Left cardiac atrium (tissue), 4 donors: ENCODE data around the gene KIF20B. TPM values are rescaled to one million over a fixed set of nuclear protein-coding genes. Genes with fewer than 3 reads are reported as not detected.

Experiments used
- ATAC-seq, 2 donors: fragments of 200-7000 bp; cut with Tn5 transposase; one replicate each; pipeline ENCODE4 v1.9.1; 2020; ENCODE audit warnings: mild to moderate bottlenecking in 2 of 2, moderate library complexity in 2 of 2
- DNase-seq: peaks from one replicate; pipeline ENCODE4 v3.0.0-alpha.2; 2020
- intact Hi-C, 2 donors: fragments of 100-400 bp; cut with DNase I; formaldehyde crosslinking; loops; one replicate each; pipeline versions ENCODE4 v1.14.1 to v1.15.1; 2022 to 2023
- long read RNA-seq: library from polyadenylated mRNA; unstranded; transcript quantifications from one replicate; pipeline ENCODE4 v2.0.0, GENCODE V29; 2021
- total RNA-seq, 2 donors: library from RNA; stranded (reverse); fragmentation: NEBNext Ultra II Directional; extraction: Animal tissue kit (Norgen Biotek cat#: 25700); gene quantifications; one replicate each; pipeline ENCODE4 v1.2.1, GENCODE V29; 2021
- donor health status: DM: no; HTN: yes; CAD: no.
- donor health status: DM: no; HTN: yes; CAD: no; lungs with severe emphysema.
- donor health status: DM: yes; HTN: yes; CAD: no.
- donor health status: Dilated cardiomyopathy.

The KIF20B gene
- total RNA-seq: 1 to 10 TPM; 1.6 to 4.0 TPM
- long read RNA-seq, partial matches to known transcripts: 5 of 5 reads
- long read RNA-seq, other reads (novel, unspliced or antisense): 0 of 5 reads

- ATAC-seq: peak; percentile 100
- DNase-seq: peak; percentile 96
- intact Hi-C loops: loop anchor here in 1 of 2 donors (2.0 kb wide), 1 partner anchor 55 kb away; no protein-coding TSS in a partner anchor
These were observed at the start of gene KIF20B for GRCh38 chr10:89701242-89702120. Gene KIF20B (plus strand): TSS chr10:89701590. CDS start chr10:89705295, 3,705 bp downstream.

- DNase-seq (no peak), ATAC-seq (no peak)
- intact Hi-C loops: no loop called here
These were observed 49.3 kb upstream of the KIF20B start for GRCh38 chr10:89651916-89652573.

- ATAC-seq (no peak), DNase-seq (no peak)
- intact Hi-C loops: no loop called here
These were observed 48.5 kb upstream of the KIF20B start for GRCh38 chr10:89652806-89653370.

- intact Hi-C loops: no loop called here
- no peak for DNase-seq
- ATAC-seq: no peak
These were observed 48.0 kb upstream of the KIF20B start for GRCh38 chr10:89653410-89653869.

GRCh38 chr10:89655722-89656121 lies 45.7 kb upstream of the KIF20B start:
- DNase-seq: no peak
- ATAC-seq: no peak
- intact Hi-C loops: no loop called here

GRCh38 chr10:89657302-89657701 lies 44.1 kb upstream of the KIF20B start:
- ATAC-seq (no peak), DNase-seq (no peak)
- intact Hi-C loops: no loop called here

- no peak for ATAC-seq
- intact Hi-C loops: no loop called here
- DNase-seq: no peak
These were observed 42.0 kb upstream of the KIF20B start for GRCh38 chr10:89659143-89660131.

- ATAC-seq: no peak
- no peak for DNase-seq
- intact Hi-C loops: no loop called here
These were observed 38.8 kb upstream of the KIF20B start for GRCh38 chr10:89662596-89662995.

- intact Hi-C loops: no loop called here
- ATAC-seq: no peak
These were observed 38.2 kb upstream of the KIF20B start for GRCh38 chr10:89663144-89663543.

GRCh38 chr10:89664203-89664602 lies 37.2 kb upstream of the KIF20B start:
- intact Hi-C loops: no loop called here
- no peak for ATAC-seq
- DNase-seq: no peak

More at GRCh38 chr10:89663144-89663543, 38.2 kb upstream of the KIF20B start:
- DNase-seq: no peak

GRCh38 chr10:89665302-89665701 lies 36.1 kb upstream of the KIF20B start:
- no peak for DNase-seq
- intact Hi-C loops: no loop called here
- ATAC-seq: peak in 1 of 2 donors; percentile 59

GRCh38 chr10:89666138-89666537 lies 35.3 kb upstream of the KIF20B start:
- ATAC-seq (no peak), DNase-seq (no peak)
- intact Hi-C loops: no loop called here

- ATAC-seq (no peak), DNase-seq (no peak)
- intact Hi-C loops: no loop called here
These were observed 32.9 kb upstream of the KIF20B start for GRCh38 chr10:89668386-89669071.

- DNase-seq (no peak), ATAC-seq (no peak)
- intact Hi-C loops: no loop called here
These were observed 31.4 kb upstream of the KIF20B start for GRCh38 chr10:89669985-89670384.

GRCh38 chr10:89670926-89671325 lies 30.5 kb upstream of the KIF20B start:
- DNase-seq (no peak), ATAC-seq (no peak)
- intact Hi-C loops: no loop called here

GRCh38 chr10:89677341-89677740 lies 24.0 kb upstream of the KIF20B start:
- no peak for ATAC-seq
- no peak for DNase-seq
- intact Hi-C loops: no loop called here

- DNase-seq (no peak), ATAC-seq (no peak)
- intact Hi-C loops: no loop called here
These were observed 21.4 kb upstream of the KIF20B start for GRCh38 chr10:89679986-89680385.

GRCh38 chr10:89683883-89684282 lies 17.5 kb upstream of the KIF20B start:
- no peak for DNase-seq
- ATAC-seq: no peak
- intact Hi-C loops: no loop called here
